A673 (cell line): ENCODE results near the gene RPE65. TPM values are rescaled to one million over a fixed set of nuclear protein-coding genes. Genes with fewer than 3 reads are reported as not detected.

Experiments
- BruUV-seq: library from RNA; stranded (reverse); fragments of 400-500 nt; replicated peaks from 2 replicates; lab custom pipeline; 2021; lab: Mats Ljungman, UMichigan
- CTCF ChIA-PET: fragments of 300-600 bp; sonication (Branson Sonifier 250); formaldehyde crosslinking; loops from one replicate; lab custom pipeline; 2022; ENCODE audit warnings: antibody characterized with exemption; lab: Charles Lee
- POLR2A ChIA-PET: fragments of 300-600 bp; sonication (Branson Sonifier 250); formaldehyde crosslinking; loops from one replicate; lab custom pipeline; 2022; ENCODE audit warnings: antibody characterized with exemption; ENCODE audit not compliant: low non-redundant PET; lab: Charles Lee
- DNase-seq: peaks from one replicate; pipeline ENCODE4 v3.0.0-alpha.2; 2015; ENCODE audit warnings: low spot score
- H3K27ac ChIP-seq: fragments of 200-600 bp; sonication (generic); 2 replicates; pipeline ENCODE4 v1.5.1; 2016; ENCODE audit warnings: mixed run types, low read depth, mild to moderate bottlenecking, mixed read lengths, antibody characterized with exemption, low read length; ENCODE audit not compliant: poor library complexity, severe bottlenecking
- H3K27me3 ChIP-seq: fragments of 200-600 bp; sonication (generic); replicated peaks from 2 replicates; pipeline ENCODE4 v1.6.1; 2017; ENCODE audit warnings: mixed run types, low read depth, mild to moderate bottlenecking, mixed read lengths, antibody characterized with exemption, low read length; ENCODE audit not compliant: insufficient read depth, poor library complexity
- H3K36me3 ChIP-seq: fragments of 200-600 bp; sonication (generic); 2 replicates; pipeline ENCODE4 v1.6.1; 2016; ENCODE audit warnings: mixed run types, mild to moderate bottlenecking, mixed read lengths, antibody characterized with exemption, low read length; ENCODE audit not compliant: insufficient read depth, poor library complexity, severe bottlenecking
- H3K4me1 ChIP-seq: fragments of 200-600 bp; sonication (generic); 2 replicates; pipeline ENCODE4 v1.6.1; 2017; ENCODE audit warnings: mixed run types, mild to moderate bottlenecking, mixed read lengths, antibody characterized with exemption, low read length; ENCODE audit not compliant: insufficient read depth, poor library complexity, severe bottlenecking
- H3K4me3 ChIP-seq: fragments of 200-600 bp; sonication (generic); 2 replicates; pipeline ENCODE4 v1.5.1; 2016; ENCODE audit warnings: low read depth, mixed run types, mild to moderate bottlenecking, mixed read lengths, low read length; ENCODE audit not compliant: poor library complexity, severe bottlenecking
- H3K9me3 ChIP-seq: fragments of 200-600 bp; sonication (generic); 2 replicates; pipeline ENCODE4 v1.6.1; 2016; ENCODE audit warnings: mixed run types, low read depth, mild to moderate bottlenecking, mixed read lengths, antibody characterized with exemption, low read length; ENCODE audit not compliant: poor library complexity, severe bottlenecking
- EZH2 ChIP-seq: fragments of 200-600 bp; sonication (generic); IDR thresholded peaks from 2 replicates; pipeline ENCODE4 v1.6.1; 2017; ENCODE audit warnings: borderline replicate concordance, low read depth, mild to moderate bottlenecking, mixed read lengths, antibody characterized with exemption, low read length; ENCODE audit not compliant: poor library complexity, severe bottlenecking
- intact Hi-C: fragments of 100-400 bp; cut with micrococcal nuclease; formaldehyde crosslinking; loops from one replicate; pipeline ENCODE4 v1.10.0; 2022; ENCODE audit not compliant: unreplicated experiment
- total RNA-seq: library from RNA; stranded (reverse); gene quantifications from 2 replicates; pipeline ENCODE4 v1.2.3, GENCODE V29; 2021
- TF ChIP-seq, protein P1 (sequence below): fragments of 300-800, 200-600 bp; sonication (generic); conservative IDR thresholded peaks from 2 replicates; pipeline ENCODE4 v1.5.1; 2017; ENCODE audit warnings: low read depth, mild to moderate bottlenecking, antibody characterized with exemption, low read length, moderate library complexity, mixed read lengths

Gene RPE65
- total RNA-seq, 1 experiment from 2014 or later, result not detected

DNA sequence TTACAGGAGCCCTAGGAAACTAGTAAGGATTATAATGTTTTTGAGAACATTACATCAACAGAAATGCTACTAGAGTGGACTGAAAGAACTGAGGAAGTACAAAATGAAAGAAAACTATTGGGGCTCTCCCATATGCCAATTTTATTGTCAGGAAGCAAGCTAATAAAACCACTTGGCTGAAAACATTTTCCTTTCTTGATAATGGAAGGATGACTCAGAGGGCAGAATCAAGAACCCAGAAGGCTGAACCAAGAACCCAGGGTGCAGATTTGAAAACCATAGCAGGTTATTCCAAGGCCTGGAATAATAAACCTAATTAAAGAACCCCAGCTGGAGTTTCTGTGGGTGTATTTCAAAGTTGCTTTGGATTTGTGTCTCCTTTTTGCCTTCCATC, 70.7 kb downstream of the RPE65 start:
- intact Hi-C loops, result no loop called here
- Histone ChIP-seq H3K9me3 (no peaks in the 10 kb centered on the region), H3K4me3 (no peak overlapping the region), H3K4me1 (peaks cover 6% of the 10 kb centered on the region), H3K27me3 (no peaks in the 10 kb centered on the region), H3K27ac (no peak overlapping the region), H3K36me3 (no peaks in the 10 kb centered on the region)
- peak; percentile 29 for DNase-seq
- no TSS peak for BruUV-seq
- CTCF ChIA-PET, result no interaction called here
- TF ChIP-seq EZH2, result no peak
- TF ChIP-seq, protein P1, sequence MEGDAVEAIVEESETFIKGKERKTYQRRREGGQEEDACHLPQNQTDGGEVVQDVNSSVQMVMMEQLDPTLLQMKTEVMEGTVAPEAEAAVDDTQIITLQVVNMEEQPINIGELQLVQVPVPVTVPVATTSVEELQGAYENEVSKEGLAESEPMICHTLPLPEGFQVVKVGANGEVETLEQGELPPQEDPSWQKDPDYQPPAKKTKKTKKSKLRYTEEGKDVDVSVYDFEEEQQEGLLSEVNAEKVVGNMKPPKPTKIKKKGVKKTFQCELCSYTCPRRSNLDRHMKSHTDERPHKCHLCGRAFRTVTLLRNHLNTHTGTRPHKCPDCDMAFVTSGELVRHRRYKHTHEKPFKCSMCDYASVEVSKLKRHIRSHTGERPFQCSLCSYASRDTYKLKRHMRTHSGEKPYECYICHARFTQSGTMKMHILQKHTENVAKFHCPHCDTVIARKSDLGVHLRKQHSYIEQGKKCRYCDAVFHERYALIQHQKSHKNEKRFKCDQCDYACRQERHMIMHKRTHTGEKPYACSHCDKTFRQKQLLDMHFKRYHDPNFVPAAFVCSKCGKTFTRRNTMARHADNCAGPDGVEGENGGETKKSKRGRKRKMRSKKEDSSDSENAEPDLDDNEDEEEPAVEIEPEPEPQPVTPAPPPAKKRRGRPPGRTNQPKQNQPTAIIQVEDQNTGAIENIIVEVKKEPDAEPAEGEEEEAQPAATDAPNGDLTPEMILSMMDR, result no peak
- POLR2A ChIA-PET, result no interaction called here

Other genes with a start within 250 kb of the RPE65 start
- 144 and 149 TPM in 2 replicates for gene WLS, start 217.4 kb downstream of the RPE65 start, total RNA-seq
- gene DEPDC1, start 47.1 kb upstream of the RPE65 start, total RNA-seq, result 70.3 and 71.5 TPM in 2 replicates